GM12874 (cell line): ENCODE results near the gene CCNC.

Experiments
- TF ChIP-seq, protein P1 (sequence below): IDR thresholded peaks from 2 replicates; pipeline ENCODE4 v1.5.1; 2011; ENCODE audit warnings: low read depth, mild to moderate bottlenecking, control low read depth, low read length, moderate library complexity; ENCODE audit not compliant: insufficient read depth

CCNC gene

DNA sequence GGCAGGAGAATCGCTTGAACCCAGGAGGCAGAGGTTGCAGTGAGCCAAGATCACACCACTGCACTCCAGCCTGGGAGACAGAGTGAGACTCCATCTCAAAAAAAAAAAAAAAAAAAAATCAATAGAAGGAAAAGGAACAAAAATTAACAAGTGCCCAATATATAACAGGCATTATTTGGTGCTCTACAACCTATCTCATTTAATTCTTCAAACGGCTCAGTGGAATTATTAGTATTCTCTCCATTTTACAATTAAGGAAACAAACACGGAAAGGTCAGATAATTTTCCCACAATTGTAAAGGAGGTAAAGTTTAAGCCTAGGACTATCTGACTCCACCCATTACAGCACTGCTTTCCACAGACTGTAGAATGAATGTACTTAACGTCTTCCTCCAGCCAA, 19.8 kb downstream of the CCNC start:
- TF ChIP-seq, protein P1, sequence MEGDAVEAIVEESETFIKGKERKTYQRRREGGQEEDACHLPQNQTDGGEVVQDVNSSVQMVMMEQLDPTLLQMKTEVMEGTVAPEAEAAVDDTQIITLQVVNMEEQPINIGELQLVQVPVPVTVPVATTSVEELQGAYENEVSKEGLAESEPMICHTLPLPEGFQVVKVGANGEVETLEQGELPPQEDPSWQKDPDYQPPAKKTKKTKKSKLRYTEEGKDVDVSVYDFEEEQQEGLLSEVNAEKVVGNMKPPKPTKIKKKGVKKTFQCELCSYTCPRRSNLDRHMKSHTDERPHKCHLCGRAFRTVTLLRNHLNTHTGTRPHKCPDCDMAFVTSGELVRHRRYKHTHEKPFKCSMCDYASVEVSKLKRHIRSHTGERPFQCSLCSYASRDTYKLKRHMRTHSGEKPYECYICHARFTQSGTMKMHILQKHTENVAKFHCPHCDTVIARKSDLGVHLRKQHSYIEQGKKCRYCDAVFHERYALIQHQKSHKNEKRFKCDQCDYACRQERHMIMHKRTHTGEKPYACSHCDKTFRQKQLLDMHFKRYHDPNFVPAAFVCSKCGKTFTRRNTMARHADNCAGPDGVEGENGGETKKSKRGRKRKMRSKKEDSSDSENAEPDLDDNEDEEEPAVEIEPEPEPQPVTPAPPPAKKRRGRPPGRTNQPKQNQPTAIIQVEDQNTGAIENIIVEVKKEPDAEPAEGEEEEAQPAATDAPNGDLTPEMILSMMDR: no peak

DNA sequence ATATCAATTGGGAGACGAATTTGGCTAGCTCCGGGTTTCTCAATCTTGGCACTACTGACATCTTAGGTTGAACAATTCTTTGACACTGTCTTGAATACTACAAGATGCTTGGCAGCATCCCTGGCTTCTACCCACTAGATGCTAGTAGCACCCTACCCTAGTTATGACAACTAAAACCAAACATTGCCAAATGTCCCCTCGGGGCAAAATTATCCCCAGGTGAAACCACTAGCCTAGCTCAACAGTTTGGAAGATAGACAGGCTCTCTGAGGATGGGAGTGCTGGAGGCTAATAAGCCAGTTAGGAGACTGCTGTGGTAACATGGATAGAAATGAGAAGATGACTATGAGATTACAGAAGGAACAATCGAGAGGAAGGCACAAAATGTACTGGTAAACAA, 20.9 kb downstream of the CCNC start:
- TF ChIP-seq, protein P1: no peak

DNA sequence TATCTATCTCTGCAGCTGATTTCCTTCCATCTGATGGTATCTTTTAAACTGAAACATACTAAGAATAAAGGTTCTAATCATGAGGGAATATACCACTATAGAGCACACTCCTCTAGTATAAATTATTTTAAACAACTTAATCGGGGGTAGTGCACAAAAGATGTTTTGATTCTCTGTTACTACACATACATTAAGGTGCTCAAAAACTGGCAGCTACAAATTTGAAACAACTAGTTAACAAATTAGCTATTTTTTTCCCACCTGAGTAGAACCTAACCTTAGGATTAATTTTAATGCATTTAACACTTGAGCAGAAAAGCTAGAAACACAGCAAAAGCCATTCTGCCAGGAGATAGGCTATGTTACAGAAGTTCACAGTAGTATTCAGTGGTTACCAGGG, 23.0 kb downstream of the CCNC start:
- TF ChIP-seq, protein P1: no peak

DNA sequence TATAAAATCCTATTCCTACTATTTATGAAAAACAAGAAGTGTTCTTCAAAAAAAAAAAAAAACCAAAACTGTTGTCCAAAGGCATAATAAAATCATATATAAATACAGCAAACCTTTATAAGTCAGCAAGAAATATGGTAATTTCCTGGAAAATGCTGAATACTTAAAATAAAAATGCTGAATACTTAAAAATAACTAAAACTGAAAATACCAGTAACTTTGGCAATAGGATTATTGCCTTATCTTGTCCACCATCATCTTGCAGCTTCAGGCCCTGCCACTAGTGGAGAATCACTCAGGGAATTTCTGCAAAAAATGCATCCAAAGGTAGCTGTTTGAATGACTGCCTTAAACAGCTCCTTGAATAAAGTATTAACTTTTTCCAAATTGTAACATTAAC, 24.5 kb downstream of the CCNC start:
- TF ChIP-seq, protein P1: peak; percentile 1; the same call in 1 of the 2 replicates

DNA sequence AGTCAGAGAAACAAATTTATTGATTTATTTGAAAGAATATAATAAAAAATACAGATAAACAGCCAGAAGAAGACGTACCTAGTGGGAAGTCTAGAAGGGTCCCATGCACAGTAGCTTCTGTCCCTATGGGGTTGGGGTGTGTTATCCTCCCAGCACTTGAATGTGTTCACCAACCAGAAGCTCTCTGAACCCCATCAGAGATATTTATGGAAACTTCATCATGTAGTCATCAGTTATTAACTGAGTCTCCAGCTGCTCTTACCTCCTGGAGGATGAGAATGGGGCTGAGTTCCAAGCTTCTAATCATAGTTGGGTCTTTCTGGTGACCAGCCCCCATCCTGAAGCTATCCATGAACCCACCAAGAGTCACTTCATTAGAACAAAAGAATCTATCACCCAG, 37.8 kb downstream of the CCNC start:
- TF ChIP-seq, protein P1: no peak

DNA sequence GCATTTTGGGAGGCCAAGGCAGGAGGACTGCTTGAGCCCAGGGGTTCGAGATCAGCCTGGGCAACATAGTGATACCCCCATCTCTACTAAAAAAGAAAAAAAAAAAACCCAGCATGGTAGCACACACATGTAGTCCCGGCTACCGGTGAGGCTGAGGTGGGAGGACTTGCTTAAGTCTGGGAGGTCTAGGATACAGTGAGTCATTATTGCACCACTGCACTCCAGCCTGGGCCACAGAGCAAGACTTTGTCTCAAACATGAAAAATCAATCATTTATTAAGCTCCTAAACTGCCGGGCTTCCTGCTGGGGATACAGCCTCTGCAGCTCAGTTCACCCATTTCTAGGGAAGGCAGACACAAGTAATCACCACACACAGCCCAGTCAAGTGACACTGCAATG, 45.9 kb downstream of the CCNC start:
- TF ChIP-seq, protein P1: no peak

DNA sequence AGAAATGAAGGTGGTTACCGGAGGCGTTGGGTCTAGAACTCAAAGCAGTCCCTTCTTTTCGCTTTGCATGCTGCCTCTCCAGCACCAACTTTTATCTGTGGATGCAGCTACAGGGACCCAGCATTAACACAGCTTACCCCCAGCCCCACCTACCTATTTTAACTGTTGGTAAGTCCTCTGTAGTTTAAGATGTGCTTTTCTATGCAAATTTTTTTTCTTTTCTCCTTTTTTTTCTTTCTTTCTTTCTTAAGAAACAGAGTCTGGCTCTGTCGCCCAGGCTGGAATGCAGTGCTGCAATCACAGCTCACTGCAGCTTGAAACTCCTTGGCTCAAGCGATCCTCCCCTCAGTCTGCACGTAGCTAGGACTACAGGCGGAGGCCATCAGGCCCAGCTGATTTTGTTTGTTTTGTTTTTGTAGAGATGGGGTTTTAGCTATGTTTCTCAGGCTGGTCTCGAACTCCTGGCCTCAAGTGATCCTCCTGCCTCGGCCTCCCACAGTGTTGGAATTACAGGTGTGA, 46.8 kb downstream of the CCNC start:
- TF ChIP-seq, protein P1: no peak
